ENCODE measurements around the gene MYOZ3. TPM values are rescaled to one million over a fixed set of nuclear protein-coding genes. Genes with fewer than 3 reads are reported as not detected.

MYOZ3 gene
- total RNA-seq, 1 experiment from 2014 or later, result 1.7 TPM

DNA sequence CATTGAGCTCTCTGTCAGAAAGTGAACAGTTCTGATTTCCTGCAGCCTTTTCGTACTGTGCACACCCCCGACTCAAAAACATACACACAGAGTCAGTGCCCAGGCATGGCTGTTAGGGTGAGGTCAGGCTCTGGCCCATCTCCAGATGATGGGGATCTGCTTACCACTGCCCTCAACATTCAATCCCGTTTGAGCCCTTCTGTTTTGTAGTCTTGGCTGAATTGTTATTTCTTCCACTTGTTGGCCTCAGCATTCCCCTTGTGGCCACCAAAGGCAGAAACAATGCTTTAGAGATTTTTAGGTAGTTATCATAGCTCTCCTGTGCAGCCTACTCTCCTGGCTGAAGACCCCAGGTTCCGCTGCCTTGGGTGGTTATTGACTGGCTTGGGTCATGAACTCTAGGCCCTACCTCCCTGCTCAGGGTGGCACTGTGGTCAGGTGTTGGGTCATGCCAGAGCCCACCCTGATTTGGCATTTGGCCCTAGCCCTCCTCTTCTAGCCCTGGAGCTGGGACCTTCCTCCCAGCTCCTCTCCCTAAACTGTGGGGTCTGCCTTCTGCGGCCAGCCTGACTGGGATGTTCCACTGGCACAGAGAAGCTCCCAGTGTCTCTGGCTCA, 7.8 kb upstream of the MYOZ3 start:
- no TSS peak for BruUV-seq (replicated peaks)
- Histone ChIP-seq H3K9me3 (ENCODE audit: control insufficient read depth, insufficient read depth, low read depth, low read length) (no peaks in the 10 kb centered on the region), H3K4me1 (ENCODE audit: control insufficient read depth, insufficient read depth, low read length) (peaks cover 18% of the 10 kb centered on the region), H3K4me3 (ENCODE audit: low read depth in 2 of 2, low read length in 2 of 2) (no peak overlapping the region), H3K27ac (ENCODE audit: low read length) (peak overlapping the region; percentile 61; the same call in 1 of the 2 replicates), H3K27me3 (ENCODE audit: control insufficient read depth, insufficient read depth, low read length) (no peaks in the 10 kb centered on the region), H3K36me3 (ENCODE audit: control insufficient read depth, insufficient read depth, low read length) (no peaks in the 10 kb centered on the region; the same call in 1 of the 2 replicates)
- ChIA-PET CTCF (interaction anchor here (0.6 to 1.6 kb wide), 3 partner anchors 9 to 195 kb away, joined by 4 to 12 read pairs (median 4); no protein-coding TSS in a partner anchor), POLR2A (no interaction called here)
- TF ChIP-seq, protein P1, sequence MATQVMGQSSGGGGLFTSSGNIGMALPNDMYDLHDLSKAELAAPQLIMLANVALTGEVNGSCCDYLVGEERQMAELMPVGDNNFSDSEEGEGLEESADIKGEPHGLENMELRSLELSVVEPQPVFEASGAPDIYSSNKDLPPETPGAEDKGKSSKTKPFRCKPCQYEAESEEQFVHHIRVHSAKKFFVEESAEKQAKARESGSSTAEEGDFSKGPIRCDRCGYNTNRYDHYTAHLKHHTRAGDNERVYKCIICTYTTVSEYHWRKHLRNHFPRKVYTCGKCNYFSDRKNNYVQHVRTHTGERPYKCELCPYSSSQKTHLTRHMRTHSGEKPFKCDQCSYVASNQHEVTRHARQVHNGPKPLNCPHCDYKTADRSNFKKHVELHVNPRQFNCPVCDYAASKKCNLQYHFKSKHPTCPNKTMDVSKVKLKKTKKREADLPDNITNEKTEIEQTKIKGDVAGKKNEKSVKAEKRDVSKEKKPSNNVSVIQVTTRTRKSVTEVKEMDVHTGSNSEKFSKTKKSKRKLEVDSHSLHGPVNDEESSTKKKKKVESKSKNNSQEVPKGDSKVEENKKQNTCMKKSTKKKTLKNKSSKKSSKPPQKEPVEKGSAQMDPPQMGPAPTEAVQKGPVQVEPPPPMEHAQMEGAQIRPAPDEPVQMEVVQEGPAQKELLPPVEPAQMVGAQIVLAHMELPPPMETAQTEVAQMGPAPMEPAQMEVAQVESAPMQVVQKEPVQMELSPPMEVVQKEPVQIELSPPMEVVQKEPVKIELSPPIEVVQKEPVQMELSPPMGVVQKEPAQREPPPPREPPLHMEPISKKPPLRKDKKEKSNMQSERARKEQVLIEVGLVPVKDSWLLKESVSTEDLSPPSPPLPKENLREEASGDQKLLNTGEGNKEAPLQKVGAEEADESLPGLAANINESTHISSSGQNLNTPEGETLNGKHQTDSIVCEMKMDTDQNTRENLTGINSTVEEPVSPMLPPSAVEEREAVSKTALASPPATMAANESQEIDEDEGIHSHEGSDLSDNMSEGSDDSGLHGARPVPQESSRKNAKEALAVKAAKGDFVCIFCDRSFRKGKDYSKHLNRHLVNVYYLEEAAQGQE (IDR thresholded peaks at IDR 0.05; ENCODE audit: insufficient read depth in 1 of 2, low read depth in 2 of 2, low read length in 1 of 2), result no peak
- TF ChIP-seq TCF7L2 (IDR thresholded peaks at IDR 0.05; ENCODE audit: low read depth, low read length) (no peak), SIN3A (IDR thresholded peaks at IDR 0.05; ENCODE audit: borderline replicate concordance, insufficient read depth, low read depth, low read length) (no peak), POLR2AphosphoS5 (IDR thresholded peaks at IDR 0.05; ENCODE audit: low read depth, low read length) (no peak)
- TF ChIP-seq, protein P2, sequence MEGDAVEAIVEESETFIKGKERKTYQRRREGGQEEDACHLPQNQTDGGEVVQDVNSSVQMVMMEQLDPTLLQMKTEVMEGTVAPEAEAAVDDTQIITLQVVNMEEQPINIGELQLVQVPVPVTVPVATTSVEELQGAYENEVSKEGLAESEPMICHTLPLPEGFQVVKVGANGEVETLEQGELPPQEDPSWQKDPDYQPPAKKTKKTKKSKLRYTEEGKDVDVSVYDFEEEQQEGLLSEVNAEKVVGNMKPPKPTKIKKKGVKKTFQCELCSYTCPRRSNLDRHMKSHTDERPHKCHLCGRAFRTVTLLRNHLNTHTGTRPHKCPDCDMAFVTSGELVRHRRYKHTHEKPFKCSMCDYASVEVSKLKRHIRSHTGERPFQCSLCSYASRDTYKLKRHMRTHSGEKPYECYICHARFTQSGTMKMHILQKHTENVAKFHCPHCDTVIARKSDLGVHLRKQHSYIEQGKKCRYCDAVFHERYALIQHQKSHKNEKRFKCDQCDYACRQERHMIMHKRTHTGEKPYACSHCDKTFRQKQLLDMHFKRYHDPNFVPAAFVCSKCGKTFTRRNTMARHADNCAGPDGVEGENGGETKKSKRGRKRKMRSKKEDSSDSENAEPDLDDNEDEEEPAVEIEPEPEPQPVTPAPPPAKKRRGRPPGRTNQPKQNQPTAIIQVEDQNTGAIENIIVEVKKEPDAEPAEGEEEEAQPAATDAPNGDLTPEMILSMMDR (IDR thresholded peaks at IDR 0.05), result no peak
- ATAC-seq (no peak), DNase-seq (ENCODE audit: low read depth, low spot score) (no peak)
- intact Hi-C loops (cut with micrococcal nuclease; ENCODE audit: unreplicated experiment), result no loop called here
- in situ Hi-C loops (cut with HindIII; ENCODE audit: low pct_unique_long_range_greater_than_20kb, low sequenced_read_pairs), result no loop called here

- Histone ChIP-seq H3K27ac (ENCODE audit: low read length) (peak overlapping the region; percentile 61; the same call in 1 of the 2 replicates), H3K4me3 (ENCODE audit: low read depth in 2 of 2, low read length in 2 of 2) (no peak overlapping the region), H3K36me3 (ENCODE audit: control insufficient read depth, insufficient read depth, low read length) (no peaks in the 10 kb centered on the region; the same call in 1 of the 2 replicates), H3K4me1 (ENCODE audit: control insufficient read depth, insufficient read depth, low read length) (peaks cover 24% of the 10 kb centered on the region), H3K9me3 (ENCODE audit: control insufficient read depth, insufficient read depth, low read depth, low read length) (no peaks in the 10 kb centered on the region), H3K27me3 (ENCODE audit: control insufficient read depth, insufficient read depth, low read length) (no peaks in the 10 kb centered on the region)
- TF ChIP-seq, protein P2 (IDR thresholded peaks at IDR 0.05), result no peak
- no peak for TF ChIP-seq TCF7L2 (IDR thresholded peaks at IDR 0.05; ENCODE audit: low read depth, low read length)
- TF ChIP-seq SIN3A (IDR thresholded peaks at IDR 0.05; ENCODE audit: borderline replicate concordance, insufficient read depth, low read depth, low read length), result no peak
- TF ChIP-seq POLR2AphosphoS5 (IDR thresholded peaks at IDR 0.05; ENCODE audit: low read depth, low read length), result no peak
- TF ChIP-seq, protein P1 (IDR thresholded peaks at IDR 0.05; ENCODE audit: insufficient read depth in 1 of 2, low read depth in 2 of 2, low read length in 1 of 2), result no peak
- intact Hi-C loops (cut with micrococcal nuclease; ENCODE audit: unreplicated experiment), result no loop called here
- no TSS peak for BruUV-seq (replicated peaks)
- in situ Hi-C loops (cut with HindIII; ENCODE audit: low pct_unique_long_range_greater_than_20kb, low sequenced_read_pairs), result no loop called here
- CTCF ChIA-PET, result interaction anchor here (0.6 to 1.6 kb wide), 3 partner anchors 10 to 196 kb away, joined by 4 to 12 read pairs (median 4); no protein-coding TSS in a partner anchor
- POLR2A ChIA-PET, result no interaction called here
- ATAC-seq (no peak), DNase-seq (ENCODE audit: low read depth, low spot score) (no peak)
Observed at GRCh38 chr5:150653762-150654556, 7.1 kb upstream of the MYOZ3 start.
